ENCODE data around the gene PRMT7.

PRMT7 gene

GRCh38 chr16:68313116-68313515 lies 2.3 kb downstream of the PRMT7 start:
- no peak for DNase-seq

- DNase-seq = peak; percentile 21
Measured at GRCh38 chr16:68319185-68319908, 8.5 kb downstream of the PRMT7 start.

GRCh38 chr16:68324336-68324735 lies 13.5 kb downstream of the PRMT7 start:
- no peak for DNase-seq

GRCh38 chr16:68324780-68325357 lies 14.1 kb downstream of the PRMT7 start:
- DNase-seq = no peak

GRCh38 chr16:68328151-68328859 lies 17.5 kb downstream of the PRMT7 start:
- peak; percentile 16 for DNase-seq

- no peak for DNase-seq
Measured at GRCh38 chr16:68328860-68329390, 18.1 kb downstream of the PRMT7 start.

- no peak for DNase-seq
Measured at GRCh38 chr16:68331879-68332410, 21.1 kb downstream of the PRMT7 start.

GRCh38 chr16:68332411-68333121 lies 21.7 kb downstream of the PRMT7 start:
- DNase-seq = no peak

- no peak for DNase-seq
Measured at GRCh38 chr16:68335175-68335574, 24.4 kb downstream of the PRMT7 start.

- DNase-seq = no peak
Measured at GRCh38 chr16:68338326-68339119, 27.7 kb downstream of the PRMT7 start.

- DNase-seq = no peak
Measured at GRCh38 chr16:68339214-68339613, 28.4 kb downstream of the PRMT7 start.

- no peak for DNase-seq
Measured at GRCh38 chr16:68342620-68343019, 31.8 kb downstream of the PRMT7 start.

GRCh38 chr16:68343137-68343536 lies 32.3 kb downstream of the PRMT7 start:
- no peak for DNase-seq

- DNase-seq = no peak
Measured at GRCh38 chr16:68344252-68344651, 33.4 kb downstream of the PRMT7 start.

GRCh38 chr16:68345351-68345810 lies 34.6 kb downstream of the PRMT7 start:
- no peak for DNase-seq

GRCh38 chr16:68345958-68346635 lies 35.3 kb downstream of the PRMT7 start:
- no peak for DNase-seq

- no peak for DNase-seq
Measured at GRCh38 chr16:68346892-68347480, 36.2 kb downstream of the PRMT7 start.

- no peak for DNase-seq
Measured at GRCh38 chr16:68347605-68348004, 36.8 kb downstream of the PRMT7 start.

GRCh38 chr16:68348639-68349445 lies 38.0 kb downstream of the PRMT7 start:
- DNase-seq = no peak

- no peak for DNase-seq
Measured at GRCh38 chr16:68349838-68350410, 39.1 kb downstream of the PRMT7 start.

All from NK-92 treated with Interleukin-12 subunit alpha and Interleukin-12 subunit beta, amount 100 ng/mL, for 24 hours (cell line).